Suprapubic skin (tissue), 4 donors: ENCODE results near the gene TSPAN17. TPM values are rescaled to one million over a fixed set of nuclear protein-coding genes. Genes with fewer than 3 reads are reported as not detected.

Experiments used
- DNase-seq, 2 donors: peaks; one replicate each; pipeline ENCODE4 v3.0.0-alpha.2; 2019; ENCODE audit warnings: low spot score in 2 of 2
- H3K27ac ChIP-seq: fragments of 200-600 bp; sonication (generic); one replicate; pipeline ENCODE4 v1.5.1; 2019
- H3K27me3 ChIP-seq: fragments of 200-600 bp; sonication (generic); one replicate; pipeline ENCODE4 v1.5.1; 2019
- H3K36me3 ChIP-seq: fragments of 200-600 bp; sonication (generic); one replicate; pipeline ENCODE4 v1.5.1; 2019
- H3K4me1 ChIP-seq: fragments of 200-600 bp; sonication (generic); one replicate; pipeline ENCODE4 v1.5.1; 2019
- H3K4me3 ChIP-seq: fragments of 200-600 bp; sonication (generic); one replicate; pipeline ENCODE4 v1.5.1; 2019; ENCODE audit warnings: mild to moderate bottlenecking
- H3K9me3 ChIP-seq: fragments of 200-600 bp; sonication (generic); one replicate; pipeline ENCODE4 v1.5.1; 2019
- EP300 ChIP-seq: sonication (generic); formaldehyde crosslinking; IDR thresholded peaks from one replicate; pipeline ENCODE4 v1.6.1; 2017; ENCODE audit warnings: antibody characterized with exemption
- POLR2A ChIP-seq, 2 donors: fragments of 450-650 bp; IDR thresholded peaks; one replicate each; pipeline ENCODE4 v1.6.1; 2017; ENCODE audit warnings: antibody characterized with exemption in 2 of 2, mild to moderate bottlenecking in 2 of 2, moderate library complexity in 2 of 2
- POLR2AphosphoS5 ChIP-seq, 3 donors: sonication (generic); formaldehyde crosslinking; IDR thresholded peaks; one replicate each; pipeline ENCODE4 v1.6.1; 2017; ENCODE audit warnings: antibody characterized with exemption in 3 of 3
- WGBS: methylation state at CpG from one replicate; pipeline ENCODE4 v1.1.5; 2018; 5-methylcytosine and 5-hydroxymethylcytosine counted together
- total RNA-seq, 4 donors: library from RNA; depleted of rRNA; stranded (reverse); fragments of >200 nt; gene quantifications; one replicate each; pipeline ENCODE4 v1.1.0, GENCODE V29; 2016
- TF ChIP-seq, protein P1 (sequence below), 2 donors: fragments of 200-600 bp in 1 of 2; fragments of 450-650 bp in 1 of 2; sonication (generic) in 1 of 2; IDR thresholded peaks; one replicate each; pipeline ENCODE4 v1.5.1; 2016 to 2019; ENCODE audit warnings: antibody characterized with exemption in 2 of 2, mild to moderate bottlenecking in 1 of 2, moderate library complexity in 1 of 2

TSPAN17 gene
- total RNA-seq, 4 donors from 2014 or later, result 14.6 to 22.3 (median 17.7) TPM

DNA sequence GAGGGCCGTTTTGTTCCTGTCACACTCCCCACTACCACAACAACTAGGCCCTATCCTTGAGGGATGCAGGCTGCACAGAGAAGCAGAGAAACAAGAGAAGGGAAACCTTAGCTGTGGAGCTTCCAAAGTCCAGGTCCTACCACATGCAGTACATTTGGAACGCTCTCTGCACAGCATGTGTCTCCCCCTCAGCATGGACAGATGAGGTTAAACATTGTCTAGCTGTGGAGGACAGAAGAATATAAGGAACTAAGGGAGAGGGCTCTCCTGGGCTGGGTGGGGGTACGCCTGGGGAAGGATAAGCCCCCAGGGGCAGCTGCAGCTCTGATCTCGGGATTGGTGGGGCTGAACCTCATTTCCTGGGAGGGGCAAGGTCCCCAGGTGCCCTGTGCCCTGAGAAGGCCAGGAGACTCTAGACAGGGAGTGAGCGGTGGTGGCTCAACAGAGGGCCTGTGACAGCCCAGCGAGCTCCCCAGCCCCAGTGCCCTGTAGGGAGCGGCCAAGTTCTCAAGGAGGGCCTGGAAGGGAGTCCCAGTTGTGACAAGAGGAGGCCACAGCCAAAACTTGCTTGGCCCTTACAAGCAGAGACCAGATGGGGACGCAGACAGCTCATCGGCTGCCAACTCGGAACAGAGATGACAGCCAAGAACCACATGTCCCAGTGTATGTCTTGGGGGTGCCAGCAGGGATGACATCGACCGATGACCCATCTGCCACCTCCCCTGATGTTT, 30.1 kb downstream of the TSPAN17 start:
- DNase-seq, result no peak
- H3K36me3 ChIP-seq, result no peaks in the 10 kb centered on the region
- H3K27ac ChIP-seq, result no peak overlapping the region
- H3K4me3 ChIP-seq, result no peak overlapping the region
- H3K9me3 ChIP-seq, result no peaks in the 10 kb centered on the region
- no peak for TF ChIP-seq POLR2AphosphoS5 (IDR thresholded peaks at IDR 0.05)
- no peak for TF ChIP-seq POLR2A (IDR thresholded peaks at IDR 0.05)
- TF ChIP-seq EP300, result no peak
- TF ChIP-seq, protein P1, sequence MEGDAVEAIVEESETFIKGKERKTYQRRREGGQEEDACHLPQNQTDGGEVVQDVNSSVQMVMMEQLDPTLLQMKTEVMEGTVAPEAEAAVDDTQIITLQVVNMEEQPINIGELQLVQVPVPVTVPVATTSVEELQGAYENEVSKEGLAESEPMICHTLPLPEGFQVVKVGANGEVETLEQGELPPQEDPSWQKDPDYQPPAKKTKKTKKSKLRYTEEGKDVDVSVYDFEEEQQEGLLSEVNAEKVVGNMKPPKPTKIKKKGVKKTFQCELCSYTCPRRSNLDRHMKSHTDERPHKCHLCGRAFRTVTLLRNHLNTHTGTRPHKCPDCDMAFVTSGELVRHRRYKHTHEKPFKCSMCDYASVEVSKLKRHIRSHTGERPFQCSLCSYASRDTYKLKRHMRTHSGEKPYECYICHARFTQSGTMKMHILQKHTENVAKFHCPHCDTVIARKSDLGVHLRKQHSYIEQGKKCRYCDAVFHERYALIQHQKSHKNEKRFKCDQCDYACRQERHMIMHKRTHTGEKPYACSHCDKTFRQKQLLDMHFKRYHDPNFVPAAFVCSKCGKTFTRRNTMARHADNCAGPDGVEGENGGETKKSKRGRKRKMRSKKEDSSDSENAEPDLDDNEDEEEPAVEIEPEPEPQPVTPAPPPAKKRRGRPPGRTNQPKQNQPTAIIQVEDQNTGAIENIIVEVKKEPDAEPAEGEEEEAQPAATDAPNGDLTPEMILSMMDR (IDR thresholded peaks at IDR 0.05), result no peak
- WGBS, result 66% methylated on average over 11 of the region's 12 CpGs
- H3K4me1 ChIP-seq, result peaks cover 13% of the 10 kb centered on the region
- peaks cover 62% of the 10 kb centered on the region for H3K27me3 ChIP-seq

DNA sequence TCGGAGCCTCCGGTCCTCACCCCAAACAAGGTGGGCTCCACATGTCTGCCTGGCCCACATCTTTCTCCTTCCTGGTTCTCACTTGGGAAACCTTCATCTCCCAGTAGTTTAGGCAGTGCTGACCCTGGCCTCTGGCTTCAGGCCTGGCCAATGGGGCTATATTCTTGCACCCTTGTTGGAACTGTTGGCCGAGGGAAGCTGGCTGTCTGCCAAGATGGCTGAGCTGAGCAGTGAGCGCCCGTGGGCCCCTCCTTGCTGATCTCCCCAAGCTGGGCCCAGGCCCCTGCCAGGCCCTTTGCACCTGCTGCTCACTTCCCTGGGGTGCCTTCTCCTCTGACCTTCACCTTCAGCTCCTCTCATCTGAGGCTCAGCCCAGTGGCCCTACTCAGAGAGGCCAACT, 31.3 kb downstream of the TSPAN17 start:
- H3K4me3 ChIP-seq, result no peak overlapping the region
- peaks cover 13% of the 10 kb centered on the region for H3K4me1 ChIP-seq
- 71% methylated on average over 5 of the region's 5 CpGs for WGBS
- H3K27ac ChIP-seq, result no peak overlapping the region
- no peaks in the 10 kb centered on the region for H3K9me3 ChIP-seq
- no peak for TF ChIP-seq POLR2A (IDR thresholded peaks at IDR 0.05)
- TF ChIP-seq POLR2AphosphoS5 (IDR thresholded peaks at IDR 0.05), result no peak
- TF ChIP-seq EP300, result no peak
- TF ChIP-seq, protein P1 (IDR thresholded peaks at IDR 0.05), result no peak
- H3K27me3 ChIP-seq, result peaks cover 58% of the 10 kb centered on the region
- no peak for DNase-seq
- H3K36me3 ChIP-seq, result no peaks in the 10 kb centered on the region

DNA sequence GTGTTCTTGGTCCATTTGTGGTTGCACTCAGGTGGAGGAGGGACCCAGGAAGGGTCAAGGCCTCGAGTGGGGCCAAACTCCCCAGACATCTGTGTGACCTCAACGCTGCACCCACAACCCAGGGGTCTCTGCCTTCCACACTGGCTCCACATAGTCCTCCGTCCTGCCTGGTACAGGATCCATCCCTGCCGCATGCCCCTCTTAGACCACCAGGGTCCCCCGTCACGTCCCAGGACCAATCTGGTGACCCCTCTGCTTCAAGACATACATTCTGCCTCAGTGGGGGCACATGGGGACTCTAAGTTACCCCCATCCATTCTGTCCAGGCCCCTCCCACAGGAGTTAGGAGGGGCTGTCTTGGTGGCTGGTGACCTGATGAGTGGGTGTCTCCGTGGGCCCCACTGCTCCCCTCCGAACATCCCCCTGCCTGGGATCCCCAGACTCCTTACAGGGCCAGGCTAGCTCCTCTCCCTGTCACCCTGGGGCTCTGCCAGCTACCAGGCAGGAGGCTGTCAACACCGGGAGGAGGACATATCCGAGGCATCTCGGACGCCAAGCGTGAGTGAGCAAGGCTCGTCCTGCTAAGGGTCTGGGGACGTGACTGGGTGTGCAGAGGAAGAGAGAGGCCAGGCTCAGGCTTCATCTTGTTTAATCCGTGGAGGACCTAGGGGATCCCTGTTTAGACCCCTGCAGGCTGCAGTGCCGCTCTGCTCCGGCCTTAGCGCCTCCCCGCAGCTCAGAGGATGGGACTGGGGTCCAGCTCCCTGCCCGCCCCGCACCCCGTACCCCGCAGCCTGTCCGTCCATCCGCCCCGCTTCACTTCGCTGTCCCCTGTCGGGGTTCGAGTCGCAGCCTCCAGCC, 32.3 kb downstream of the TSPAN17 start:
- Histone ChIP-seq H3K36me3 (no peaks in the 10 kb centered on the region), H3K4me1 (peaks cover 13% of the 10 kb centered on the region), H3K4me3 (peak overlapping the region; percentile 10), H3K27ac (no peak overlapping the region), H3K27me3 (peaks cover 52% of the 10 kb centered on the region), H3K9me3 (no peaks in the 10 kb centered on the region)
- WGBS, result 75% methylated on average over 7 of the region's 31 CpGs
- DNase-seq, result no peak
- TF ChIP-seq EP300 (no peak), POLR2A (IDR thresholded peaks at IDR 0.05) (no peak), POLR2AphosphoS5 (IDR thresholded peaks at IDR 0.05) (no peak)
- TF ChIP-seq, protein P1 (IDR thresholded peaks at IDR 0.05), result no peak

DNA sequence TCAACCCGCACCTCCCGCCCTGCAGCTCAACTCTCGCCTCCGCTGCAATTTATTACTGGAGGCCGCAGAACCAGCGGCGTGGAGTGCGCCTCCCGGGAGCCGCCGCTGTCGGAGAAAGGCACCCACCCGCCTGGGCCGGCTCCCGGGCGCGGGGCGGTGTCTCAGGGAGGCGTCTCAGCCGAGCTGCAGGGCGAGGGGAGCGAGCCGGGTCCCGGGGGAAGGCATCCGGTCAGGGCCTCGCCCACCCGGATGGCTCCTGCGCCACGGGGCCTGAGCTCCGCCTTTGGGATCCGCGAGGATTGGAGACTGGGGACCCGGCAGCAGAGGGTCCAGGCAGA, 32.9 kb downstream of the TSPAN17 start:
- TF ChIP-seq, protein P1 (IDR thresholded peaks at IDR 0.05), result no peak
- TF ChIP-seq EP300 (no peak), POLR2AphosphoS5 (IDR thresholded peaks at IDR 0.05) (no peak), POLR2A (IDR thresholded peaks at IDR 0.05) (no peak)
- Histone ChIP-seq H3K36me3 (no peaks in the 10 kb centered on the region), H3K27me3 (peaks cover 55% of the 10 kb centered on the region), H3K27ac (no peak overlapping the region), H3K9me3 (no peaks in the 10 kb centered on the region), H3K4me1 (peaks cover 13% of the 10 kb centered on the region), H3K4me3 (peak overlapping the region; percentile 10)
- no peak for DNase-seq
- WGBS, result 4% methylated on average over 12 of the region's 33 CpGs

DNA sequence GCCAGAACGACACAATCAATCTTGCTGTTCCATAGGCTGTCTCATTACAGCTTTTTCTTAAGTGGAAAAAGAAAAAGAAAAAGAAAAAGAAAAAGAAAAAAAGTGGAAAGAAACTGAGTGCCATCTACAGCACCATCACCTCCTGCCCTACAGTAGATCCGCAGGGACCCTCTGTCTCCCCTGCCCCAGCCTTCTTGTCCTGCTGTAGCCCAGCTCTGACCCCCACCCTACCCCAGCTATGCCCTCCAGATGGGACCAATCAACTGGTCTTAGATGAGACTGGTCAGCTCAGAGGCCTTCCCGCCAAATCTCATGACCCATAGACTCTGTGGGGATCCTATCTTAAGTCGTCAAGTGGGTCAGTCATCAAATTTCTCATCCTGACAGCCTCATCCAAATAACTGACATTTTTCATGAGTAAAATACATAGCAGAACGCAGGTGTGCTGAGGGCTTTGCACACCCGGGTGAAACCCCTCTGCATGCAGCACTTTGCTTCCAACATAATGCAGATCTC, 34.8 kb downstream of the TSPAN17 start:
- Histone ChIP-seq H3K9me3 (no peaks in the 10 kb centered on the region), H3K27me3 (peaks cover 50% of the 10 kb centered on the region)
- no peak for DNase-seq

More for the DNA sequence above, 34.8 kb downstream of the TSPAN17 start:
- 86% methylated on average over 6 of the region's 6 CpGs for WGBS
- H3K27ac ChIP-seq, result no peak overlapping the region
- peaks cover 10% of the 10 kb centered on the region for H3K4me1 ChIP-seq
- H3K36me3 ChIP-seq, result no peaks in the 10 kb centered on the region
- H3K4me3 ChIP-seq, result no peak overlapping the region
- TF ChIP-seq POLR2A (IDR thresholded peaks at IDR 0.05), result no peak
- no peak for TF ChIP-seq EP300
- TF ChIP-seq POLR2AphosphoS5 (IDR thresholded peaks at IDR 0.05), result no peak
- TF ChIP-seq, protein P1 (IDR thresholded peaks at IDR 0.05), result no peak
